IPS-NIHi11 (cell line): ENCODE results near the gene NRAS.
"Not testable (repeated sequence)": the region's sequence is repeated elsewhere in the genome, so short reads cannot be mapped to it uniquely, and the experiment has no call there.

Experiments
- DNase-seq: peaks from one replicate; pipeline ENCODE4 v3.0.0; 2012; ENCODE audit warnings: mixed read lengths, low spot score

The NRAS gene

GRCh38 chr1:114716304-114717170 is at the start of gene NRAS:
TSS of gene NRAS (minus strand) at chr1:114716771. CDS start at chr1:114716160, 611 bp downstream.
- peak; percentile 98 for DNase-seq

- DNase-seq = no peak
These were observed 48.1 kb upstream of the NRAS start for GRCh38 chr1:114764689-114765088.

- peak; percentile 15 for DNase-seq
These were observed 41.8 kb upstream of the NRAS start for GRCh38 chr1:114758256-114758832.

GRCh38 chr1:114757455-114758255 is 41.1 kb upstream of the NRAS start, which contains the start of gene CSDE1:
TSS of gene CSDE1 (minus strand) at chr1:114757984. CDS start at chr1:114739890, 18,094 bp downstream.
- DNase-seq = peak; percentile 93

GRCh38 chr1:114756949-114757454 is 40.4 kb upstream of the NRAS start:
- DNase-seq = peak; percentile 41

- DNase-seq = no peak
These were observed 39.7 kb upstream of the NRAS start for GRCh38 chr1:114756009-114756892.

- DNase-seq = no peak
These were observed 38.7 kb upstream of the NRAS start for GRCh38 chr1:114755006-114755931.

GRCh38 chr1:114753702-114754101 is 37.1 kb upstream of the NRAS start:
- DNase-seq = not testable (repeated sequence)

GRCh38 chr1:114753143-114753542 is 36.6 kb upstream of the NRAS start:
- DNase-seq = no peak

- DNase-seq = no peak
These were observed 34.2 kb upstream of the NRAS start for GRCh38 chr1:114750780-114751179.

- no peak for DNase-seq
These were observed 33.3 kb upstream of the NRAS start for GRCh38 chr1:114749835-114750234.

- no peak for DNase-seq
These were observed 30.0 kb upstream of the NRAS start for GRCh38 chr1:114746450-114747121.

- DNase-seq = no peak
These were observed 28.7 kb upstream of the NRAS start for GRCh38 chr1:114745291-114745690.

- DNase-seq = no peak
These were observed 25.6 kb upstream of the NRAS start for GRCh38 chr1:114741963-114742746.

GRCh38 chr1:114740331-114740730 is 23.8 kb upstream of the NRAS start:
- no peak for DNase-seq

- no peak for DNase-seq
These were observed 20.8 kb upstream of the NRAS start for GRCh38 chr1:114737314-114737849.

GRCh38 chr1:114735479-114735878 is 18.9 kb upstream of the NRAS start:
- no peak for DNase-seq

- no peak for DNase-seq
These were observed 13.2 kb upstream of the NRAS start for GRCh38 chr1:114729782-114730181.
